GM21619 (cell line): Measurements from ENCODE around the gene TRIM7.

Source experiments
- ATAC-seq: cut with Tn5 transposase; IDR thresholded peaks from one replicate; pipeline ENCODE4 v1.9.1; 2021; ENCODE audit not compliant: unreplicated experiment

Gene TRIM7

GRCh38 chr5:181233088-181233800, 28.2 kb upstream of the TRIM7 start:
- ATAC-seq: no peak

GRCh38 chr5:181232593-181232992, 27.6 kb upstream of the TRIM7 start:
- ATAC-seq: no peak

GRCh38 chr5:181231432-181231831, 26.4 kb upstream of the TRIM7 start:
- no peak for ATAC-seq

GRCh38 chr5:181230551-181230950, 25.6 kb upstream of the TRIM7 start:
- no peak for ATAC-seq

GRCh38 chr5:181229996-181230395, 25.0 kb upstream of the TRIM7 start:
- ATAC-seq: no peak

GRCh38 chr5:181224390-181225229, 19.6 kb upstream of the TRIM7 start:
- no peak for ATAC-seq

- ATAC-seq: no peak
These were observed 18.9 kb upstream of the TRIM7 start for GRCh38 chr5:181223729-181224389.

GRCh38 chr5:181223058-181223728, 18.2 kb upstream of the TRIM7 start, which contains the start of gene TRIM41:
TSS of gene TRIM41 (plus strand) at chr5:181223281. CDS start at chr5:181224000, 719 bp downstream.
- peak; percentile 56 for ATAC-seq

- no peak for ATAC-seq
These were observed 17.6 kb upstream of the TRIM7 start for GRCh38 chr5:181222630-181223057.

- peak; percentile 26 for ATAC-seq
These were observed 17.0 kb upstream of the TRIM7 start for GRCh38 chr5:181221792-181222629.

GRCh38 chr5:181221105-181221791, 16.3 kb upstream of the TRIM7 start:
- no peak for ATAC-seq

- ATAC-seq: no peak
These were observed 15.2 kb upstream of the TRIM7 start for GRCh38 chr5:181220178-181220515.

- ATAC-seq: no peak
These were observed 14.5 kb upstream of the TRIM7 start for GRCh38 chr5:181219262-181220177.

GRCh38 chr5:181218795-181219124, 13.8 kb upstream of the TRIM7 start:
- ATAC-seq: no peak

- peak; percentile 18 for ATAC-seq
These were observed 12.7 kb upstream of the TRIM7 start for GRCh38 chr5:181217803-181218062.

- ATAC-seq: peak; percentile 22
These were observed 12.3 kb upstream of the TRIM7 start for GRCh38 chr5:181217111-181217802.

GRCh38 chr5:181215997-181216989, 11.3 kb upstream of the TRIM7 start:
- no peak for ATAC-seq
